ENCODE results near the gene HNRNPL. TPM values are rescaled to one million over a fixed set of nuclear protein-coding genes. Genes with fewer than 3 reads are reported as not detected.
A peak's percentile ranks its signal among the peaks of the same experiment; 100 is the strongest.

The HNRNPL gene
- total and polyA plus RNA-seq, 2 of the 8 experiments (the other 6 are each of a cell fraction or from before 2014, with no cell fraction given), result 404 to 779 TPM

GRCh38 chr19:38850976-38851621 lies 1.3 kb upstream of the HNRNPL start:
- POLR2A ChIA-PET (ENCODE audit: partially characterized antibody), result interaction anchor here (0.6 to 4.5 kb wide), 18 partner anchors 10 to 564 kb away, joined by 3 to 65 read pairs (median 6); partner anchors contain the start of genes ECH1, MRPS12, RINL and SARS2
- peaks cover 14 to 29% (median 17%) of the 10 kb centered on the region in 4 experiments for H3K36me3 ChIP-seq (ENCODE audit: control insufficient read depth in 2 of 4, insufficient read depth in 4 of 4, low read length in 3 of 4)
- H2BK20ac ChIP-seq (ENCODE audit: low read length), result peak overlapping the region; percentile 72; the same call in 1 of the 2 replicates
- peaks cover 12 to 16% of the 10 kb centered on the region in 2 experiments for H4K20me1 ChIP-seq (replicated peaks in 1 of 2; ENCODE audit: control insufficient read depth in 1 of 2, insufficient read depth in 2 of 2, low read length in 2 of 2)
- H3K14ac ChIP-seq (ENCODE audit: insufficient read length), result no peak overlapping the region
- H2BK5ac ChIP-seq (ENCODE audit: low read depth, low read length), result peak overlapping the region; percentile 76
- H3K9ac ChIP-seq (replicated peaks in 1 of 4; ENCODE audit: extremely low read depth in 1 of 4, low read depth in 3 of 4, low read length in 3 of 4), result peak overlapping the region; percentile 14 to 81 (median 61)
- peaks cover 9% of the 10 kb centered on the region; the same call in 1 of the 2 replicates for H3K79me1 ChIP-seq (ENCODE audit: low read depth, low read length)
- H3K9me3 ChIP-seq (ENCODE audit: insufficient read depth in 2 of 2, low read depth in 1 of 2, low read length in 1 of 2), result peaks cover 0 to 2% of the 10 kb centered on the region in 2 experiments; a peak in 1 of 4 replicates
- peak overlapping the region; percentile 31 for H2BK120ac ChIP-seq (replicated peaks; ENCODE audit: low read depth, low read length)
- CTCF ChIA-PET (ENCODE audit: partially characterized antibody), result interaction anchor here (0.5 to 4.3 kb wide), 6 partner anchors 12 to 42 kb away, joined by 3 to 21 read pairs (median 4); no protein-coding TSS in a partner anchor
- no peak overlapping the region for H3K23ac ChIP-seq (ENCODE audit: insufficient read length)
- peak overlapping the region; percentile 93 for H4K91ac ChIP-seq (replicated peaks; ENCODE audit: insufficient read length, low read length)
- 5% methylated on average over 40 of the region's 40 CpGs; no CpG with 5 or more reads in 1 of the 2 experiments for WGBS, 2 experiments (ENCODE audit: extremely low coverage in 1 of 2, insufficient coverage in 1 of 2, insufficient read length in 1 of 2, insufficient replicate concordance in 2 of 2, low coverage in 1 of 2, low lambda C conversion rate in 2 of 2, missing lambda C conversion rate in 1 of 2)
- peak overlapping the region; percentile 28 for H3K56ac ChIP-seq (replicated peaks; ENCODE audit: insufficient read length, low read depth, low read length)
- peak overlapping the region; percentile 91; the same call in 1 of the 2 replicates for H4K8ac ChIP-seq (ENCODE audit: extremely low read depth, insufficient read depth, low read length)
- FAIRE-seq (no peak), DNase-seq (ENCODE audit: low read depth in 1 of 2, low spot score in 2 of 2) (peak in 1 of 2 experiments; percentile 69)
- H2AK5ac ChIP-seq (ENCODE audit: low read depth, low read length), result no peak overlapping the region
- peaks cover 22% of the 10 kb centered on the region for H3K23me2 ChIP-seq (ENCODE audit: low read depth, low read length)
- peaks cover 2 to 16% (median 11%) of the 10 kb centered on the region in 4 experiments for H3K4me1 ChIP-seq (replicated peaks in 1 of 4; ENCODE audit: control insufficient read depth in 3 of 4, insufficient read depth in 4 of 4, low read length in 3 of 4)
- peak overlapping the region; percentile 70 for H3K27ac ChIP-seq (ENCODE audit: low read depth, low read length)
- H3K4me2 ChIP-seq (ENCODE audit: insufficient read depth in 1 of 2, low read depth in 2 of 2, low read length in 2 of 2), result peak overlapping the region; percentile 96 to 97
- H3K4ac ChIP-seq (replicated peaks; ENCODE audit: insufficient read length, low read depth, low read length), result peak overlapping the region; percentile 94
- peaks cover 22 to 28% of the 10 kb centered on the region in 2 experiments for H3K79me2 ChIP-seq (ENCODE audit: control insufficient read depth in 1 of 2, insufficient read depth in 2 of 2, low read length in 2 of 2)
- H4K5ac ChIP-seq (ENCODE audit: insufficient read length, low read depth, low read length), result peak overlapping the region; percentile 75
- H2BK15ac ChIP-seq (ENCODE audit: low read length), result no peak overlapping the region; the same call in 1 of the 2 replicates
- no peaks in the 10 kb centered on the region for H3K27me3 ChIP-seq (replicated peaks in 1 of 4; ENCODE audit: control insufficient read depth in 3 of 4, extremely low read depth in 1 of 4, insufficient read depth in 3 of 4, low read length in 3 of 4)
- peak overlapping the region; percentile 32 for H3K18ac ChIP-seq (ENCODE audit: extremely low read depth, low read length)
- H3K4me3 ChIP-seq (ENCODE audit: extremely low read depth in 1 of 4, insufficient read depth in 2 of 4, low read depth in 3 of 4, low read length in 4 of 4), result peak overlapping the region; percentile 67 to 87 (median 72)
- H2AFZ ChIP-seq (ENCODE audit: low read length), result 0 out of 2 replicates have a peak overlapping the region, but pooled peaks have one; percentile 19
- H2BK12ac ChIP-seq (ENCODE audit: low read depth, low read length), result peak overlapping the region; percentile 68
- peak; percentile 30; the same call in 1 of the 2 replicates for TF ChIP-seq PHF8 (conservative IDR thresholded peaks at IDR 0.05; ENCODE audit: low read depth, low read length)
- TF ChIP-seq TAF7 (optimal IDR thresholded peaks at IDR 0.05; ENCODE audit: borderline replicate concordance, low read depth, low read length), result peak; percentile 43
- no peak for TF ChIP-seq JUND (IDR thresholded peaks at IDR 0.05; ENCODE audit: low read length)
- peak in 1 of 2 experiments; percentile 55; a peak in 1 of 4 replicates for TF ChIP-seq SIN3A (conservative IDR thresholded peaks at IDR 0.05 in 1 of 2, IDR thresholded peaks at IDR 0.05 in 1 of 2; ENCODE audit: low read depth in 1 of 2, low read length in 2 of 2)
- TF ChIP-seq JUN (IDR thresholded peaks at IDR 0.05; ENCODE audit: low read depth, low read length), result no peak
- peak; percentile 28 for TF ChIP-seq KDM4A (IDR thresholded peaks at IDR 0.05; ENCODE audit: low read depth, low read length, severe bottlenecking)
- no peak for TF ChIP-seq CTBP2 (IDR thresholded peaks at IDR 0.05; ENCODE audit: borderline replicate concordance, insufficient read depth, insufficient read length, low read length)
- peak; percentile 1 for TF ChIP-seq SAP30 (IDR thresholded peaks at IDR 0.05; ENCODE audit: insufficient read depth, insufficient replicate concordance, low read length)
- peak; percentile 37 for TF ChIP-seq ASH2L (IDR thresholded peaks at IDR 0.05; ENCODE audit: low read length)

Data from H1 (cell line).